Stimulated activated CD4-positive, alpha-beta T cell treated with anti-CD3 and anti-CD28 coated beads, Interleukin-12 subunit alpha, Interleukin-12 subunit beta, amount 100 ng/mL, for 4 hours (primary cell): Measurements from ENCODE around the gene PIK3R1.

Experiments
- DNase-seq: peaks from one replicate; pipeline ENCODE4 v3.0.0-alpha.2; 2020

The PIK3R1 gene

GRCh38 chr5:68332556-68332955 lies 117.0 kb downstream of the PIK3R1 start:
- no peak for DNase-seq

GRCh38 chr5:68333649-68334552 lies 118.3 kb downstream of the PIK3R1 start:
- no peak for DNase-seq

- no peak for DNase-seq
These were observed 119.0 kb downstream of the PIK3R1 start for GRCh38 chr5:68334553-68334886.

- DNase-seq, result no peak
These were observed 119.5 kb downstream of the PIK3R1 start for GRCh38 chr5:68335075-68335474.

GRCh38 chr5:68336200-68336599 lies 120.6 kb downstream of the PIK3R1 start:
- DNase-seq, result no peak

GRCh38 chr5:68337235-68337634 lies 121.7 kb downstream of the PIK3R1 start:
- no peak for DNase-seq

GRCh38 chr5:68339921-68340321 lies 124.4 kb downstream of the PIK3R1 start:
- no peak for DNase-seq

GRCh38 chr5:68341006-68341405 lies 125.5 kb downstream of the PIK3R1 start:
- DNase-seq, result no peak

GRCh38 chr5:68342693-68343092 lies 127.1 kb downstream of the PIK3R1 start:
- no peak for DNase-seq

- DNase-seq, result no peak
These were observed 127.9 kb downstream of the PIK3R1 start for GRCh38 chr5:68343421-68343826.

GRCh38 chr5:68344447-68345111 lies 129.0 kb downstream of the PIK3R1 start:
- no peak for DNase-seq

GRCh38 chr5:68345171-68345570 lies 129.6 kb downstream of the PIK3R1 start:
- DNase-seq, result no peak

- DNase-seq, result no peak
These were observed 130.0 kb downstream of the PIK3R1 start for GRCh38 chr5:68345582-68345981.

GRCh38 chr5:68347536-68347935 lies 132.0 kb downstream of the PIK3R1 start:
- DNase-seq, result no peak

GRCh38 chr5:68348447-68349222 lies 133.1 kb downstream of the PIK3R1 start:
- DNase-seq, result no peak

GRCh38 chr5:68350176-68350575 lies 134.6 kb downstream of the PIK3R1 start:
- no peak for DNase-seq
